Mucosa of rectum (tissue), 2 donors: ENCODE results near the gene PTPRG.

Experiments used
- H3K27ac ChIP-seq, 2 donors: one replicate each; pipeline ENCODE4 v1.7.0; 2013; ENCODE audit warnings: inconsistent platforms in 2 of 2, low read depth in 2 of 2, low read length in 2 of 2
- H3K27me3 ChIP-seq, 2 donors: one replicate each; pipeline ENCODE4 v1.7.0; 2013; ENCODE audit warnings: low read length in 2 of 2; ENCODE audit not compliant: control insufficient read depth in 2 of 2, insufficient read depth in 2 of 2
- H3K36me3 ChIP-seq, 2 donors: one replicate each; pipeline ENCODE4 v1.7.0; 2013; ENCODE audit warnings: low read length in 2 of 2; ENCODE audit not compliant: control insufficient read depth in 2 of 2, insufficient read depth in 2 of 2
- H3K4me1 ChIP-seq, 2 donors: one replicate each; pipeline ENCODE4 v1.7.0; 2013; ENCODE audit warnings: low read length in 2 of 2, mild to moderate bottlenecking in 1 of 2; ENCODE audit not compliant: control insufficient read depth in 2 of 2, insufficient read depth in 2 of 2
- H3K4me3 ChIP-seq, 2 donors: one replicate each; pipeline ENCODE4 v1.7.0; 2013; ENCODE audit warnings: low read length in 2 of 2
- H3K9ac ChIP-seq, 2 donors: one replicate each; pipeline ENCODE4 v1.7.0; 2013; ENCODE audit warnings: low read length in 2 of 2, low read depth in 1 of 2, mild to moderate bottlenecking in 1 of 2
- H3K9me3 ChIP-seq, 2 donors: one replicate each; pipeline ENCODE4 v1.7.0; 2013; ENCODE audit warnings: low read length in 2 of 2; ENCODE audit not compliant: control insufficient read depth in 2 of 2
- donor health status: healthy.
- donor health status: Normal muscosa, but diverticular disease.

Gene PTPRG

DNA sequence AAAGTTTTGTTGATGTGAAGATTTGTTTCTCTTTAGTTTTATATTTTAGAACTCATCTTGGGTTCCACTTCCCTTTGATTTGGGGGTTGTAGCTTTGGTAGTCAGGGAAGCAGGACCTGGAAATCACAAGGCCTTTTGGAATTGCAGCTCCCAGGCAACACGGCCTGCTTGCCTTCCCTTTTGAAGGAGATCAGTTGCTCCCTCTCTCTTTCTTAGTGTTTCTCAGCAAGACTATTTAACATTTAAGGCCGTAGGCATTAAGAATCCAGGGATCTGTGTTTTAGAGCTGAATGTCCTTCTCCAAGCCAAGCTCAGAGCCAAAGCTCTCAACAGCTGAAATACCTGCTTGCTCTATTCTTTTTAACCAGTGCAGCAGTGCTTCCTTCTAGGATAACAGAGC lies 310.3 kb downstream of the PTPRG start:
- no peaks in the 10 kb centered on the region for H3K9me3 ChIP-seq
- H3K27me3 ChIP-seq: no peaks in the 10 kb centered on the region
- H3K4me1 ChIP-seq: no peaks in the 10 kb centered on the region
- H3K9ac ChIP-seq: no peak overlapping the region
- no peaks in the 10 kb centered on the region for H3K36me3 ChIP-seq
- H3K27ac ChIP-seq: no peak overlapping the region
- no peak overlapping the region for H3K4me3 ChIP-seq

DNA sequence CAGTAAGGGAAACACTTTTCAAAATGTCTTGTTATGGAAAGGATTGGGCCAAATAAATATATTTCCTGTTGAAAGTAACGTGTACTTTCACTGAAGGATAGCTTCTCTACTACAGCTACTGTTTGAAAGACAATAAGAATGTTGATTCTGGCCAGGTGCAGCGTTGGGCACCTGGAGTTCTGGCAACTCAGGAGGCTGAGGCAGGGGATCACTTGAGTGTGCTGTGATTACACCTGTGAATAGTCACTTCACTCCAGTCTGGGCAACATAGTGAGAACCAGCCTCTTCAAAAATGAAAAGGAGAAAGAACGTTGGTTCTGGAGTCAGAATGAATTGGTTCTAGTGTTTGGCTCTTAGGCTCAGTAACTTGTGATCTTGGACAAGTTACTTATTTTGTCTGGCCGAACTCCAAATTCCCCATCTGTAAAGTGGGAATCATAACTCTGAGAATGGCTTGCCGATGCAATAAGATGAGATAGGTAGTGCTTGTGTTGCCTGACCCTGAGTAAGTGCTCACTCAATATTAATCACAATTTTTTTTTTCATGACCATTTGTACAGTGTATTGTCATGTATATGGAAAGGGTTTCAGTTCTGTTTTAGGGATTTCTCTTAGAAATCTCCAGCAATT lies 310.8 kb downstream of the PTPRG start:
- Histone ChIP-seq H3K9ac (no peak overlapping the region), H3K36me3 (no peaks in the 10 kb centered on the region), H3K9me3 (no peaks in the 10 kb centered on the region), H3K4me3 (no peak overlapping the region), H3K27me3 (no peaks in the 10 kb centered on the region), H3K4me1 (peaks cover under 1 to 1% of the 10 kb centered on the region in 2 donors), H3K27ac (no peak overlapping the region)

DNA sequence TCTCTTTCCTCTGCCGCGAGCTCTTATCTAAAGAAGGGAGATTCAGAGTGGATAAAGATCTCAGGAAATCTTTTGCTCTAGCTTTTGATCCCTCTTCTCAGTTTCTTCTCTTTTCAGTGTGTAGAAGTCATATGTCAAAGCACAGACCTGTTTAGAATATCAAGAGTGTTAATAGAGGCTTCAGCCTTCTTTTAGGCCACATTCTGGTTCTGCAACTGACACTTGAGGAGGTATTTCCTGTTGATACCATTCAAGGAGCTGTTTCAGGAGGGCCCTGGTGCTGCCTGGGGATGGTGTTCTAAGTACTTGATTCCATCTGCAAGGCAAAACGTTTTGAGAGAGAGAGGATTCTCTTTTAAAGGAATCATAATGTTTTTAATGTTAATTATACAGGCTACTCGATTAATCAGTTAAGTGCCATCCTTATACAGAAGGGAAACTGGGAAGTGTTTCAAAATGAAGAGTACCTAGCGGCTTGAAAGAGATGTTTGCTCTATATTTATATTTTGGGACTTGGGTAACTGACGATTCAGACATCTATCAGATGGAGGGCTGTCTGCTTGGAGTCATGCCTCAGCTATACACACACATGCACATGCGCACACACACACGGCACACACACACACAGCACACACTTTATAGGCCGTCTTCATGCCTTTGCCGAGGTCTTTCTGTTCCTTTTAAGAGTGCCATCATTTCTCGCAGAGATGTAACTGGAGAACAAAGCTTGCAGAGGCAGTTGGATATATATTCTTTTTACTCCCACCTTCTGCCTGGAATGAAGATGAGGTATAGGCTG lies 313.9 kb downstream of the PTPRG start:
- Histone ChIP-seq H3K27ac (no peak overlapping the region), H3K9ac (no peak overlapping the region), H3K4me3 (no peak overlapping the region), H3K9me3 (no peaks in the 10 kb centered on the region), H3K4me1 (peaks cover 4 to 6% of the 10 kb centered on the region in 2 donors), H3K27me3 (no peaks in the 10 kb centered on the region), H3K36me3 (no peaks in the 10 kb centered on the region)

DNA sequence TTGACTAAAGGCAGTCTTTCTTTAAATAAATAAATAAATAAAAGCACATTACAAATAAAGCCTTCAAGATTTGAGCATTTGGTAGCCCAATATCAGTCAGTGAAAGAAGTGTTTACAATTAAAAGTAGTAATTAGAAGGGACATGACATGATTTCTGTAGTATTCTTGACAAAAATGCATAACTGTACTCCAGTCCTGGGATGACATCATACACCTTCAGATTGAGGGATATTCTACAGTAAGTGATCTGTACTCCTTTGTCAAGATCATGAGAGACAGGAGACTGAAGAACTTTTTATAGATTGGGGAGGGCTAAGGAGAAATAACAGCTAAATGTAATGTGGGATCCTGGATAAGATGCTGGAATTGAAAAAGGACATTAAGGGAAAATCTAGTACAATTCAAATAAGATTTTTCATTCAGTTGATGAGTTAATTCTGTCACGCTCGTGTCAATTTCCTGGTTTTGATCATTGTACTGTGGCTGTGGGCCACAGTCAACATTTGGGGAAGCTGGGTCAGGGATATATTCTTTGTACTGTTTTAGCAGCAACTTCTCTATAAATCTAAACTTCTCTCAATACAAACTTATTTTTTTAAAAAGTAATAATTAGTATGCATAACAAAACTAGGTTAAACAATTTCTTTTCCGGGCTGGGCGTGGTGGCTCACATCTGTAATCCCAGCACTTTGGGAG lies 314.8 kb downstream of the PTPRG start:
- Histone ChIP-seq H3K4me1 (peaks cover 4 to 6% of the 10 kb centered on the region in 2 donors), H3K36me3 (no peaks in the 10 kb centered on the region), H3K27ac (no peak overlapping the region), H3K27me3 (no peaks in the 10 kb centered on the region), H3K4me3 (no peak overlapping the region), H3K9me3 (no peaks in the 10 kb centered on the region), H3K9ac (no peak overlapping the region)

DNA sequence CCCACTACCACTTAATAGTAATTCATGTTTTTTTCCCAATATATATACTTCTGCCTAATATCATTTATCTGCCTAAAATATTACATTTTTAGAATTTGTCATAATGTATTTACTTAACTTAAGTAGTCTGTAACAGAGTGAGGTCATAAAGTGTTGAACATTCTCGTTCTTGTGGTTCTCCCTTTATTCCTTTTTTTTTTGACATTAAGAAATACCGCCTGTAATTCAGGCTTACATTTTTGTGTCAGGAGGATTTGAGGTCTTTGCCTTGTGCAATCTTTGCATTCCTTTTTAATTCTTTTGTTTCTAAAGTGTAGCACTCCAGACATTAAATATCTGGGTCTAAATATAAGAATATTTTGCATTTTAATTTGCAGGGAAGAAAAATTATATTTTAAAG lies 315.4 kb downstream of the PTPRG start:
- no peak overlapping the region for H3K4me3 ChIP-seq
- H3K4me1 ChIP-seq: peaks cover 4 to 6% of the 10 kb centered on the region in 2 donors
- no peak overlapping the region for H3K9ac ChIP-seq
- no peaks in the 10 kb centered on the region for H3K27me3 ChIP-seq
- no peaks in the 10 kb centered on the region for H3K9me3 ChIP-seq
- no peaks in the 10 kb centered on the region for H3K36me3 ChIP-seq
- no peak overlapping the region for H3K27ac ChIP-seq

DNA sequence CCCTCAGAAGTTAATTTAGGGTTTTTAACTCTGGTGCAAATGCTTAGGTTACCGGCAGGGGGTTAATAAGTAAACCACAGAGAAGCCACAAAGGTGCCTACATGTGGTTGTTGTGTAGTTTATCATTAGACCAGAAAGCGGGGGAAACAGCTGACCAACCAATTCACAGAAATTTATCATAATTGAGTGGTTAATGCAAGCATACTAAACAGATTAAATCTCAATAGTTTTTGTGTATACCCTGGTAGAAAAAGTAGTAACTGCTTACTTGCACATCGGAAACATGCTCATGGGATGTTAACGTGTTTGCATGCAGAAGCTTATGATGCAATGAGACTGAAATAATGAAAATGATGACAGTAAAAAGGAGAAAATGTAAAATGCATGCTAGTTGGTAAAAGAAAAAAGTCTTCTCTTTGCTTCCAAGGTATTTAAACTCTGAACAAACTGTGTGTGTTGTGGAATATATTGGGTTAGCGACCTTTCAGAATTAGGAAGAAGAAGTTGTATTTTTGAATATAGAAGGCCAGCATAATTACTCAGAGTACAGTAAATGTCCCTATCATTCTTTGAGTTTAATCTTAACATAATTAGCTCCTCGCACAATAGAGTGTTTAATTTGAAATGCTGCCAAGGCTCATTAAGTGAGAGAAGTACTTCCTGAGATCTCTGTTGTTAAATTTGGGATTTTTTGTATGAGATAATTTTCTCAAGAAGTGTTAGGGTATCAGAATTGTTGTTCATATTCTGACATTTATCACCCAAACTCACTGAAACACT lies 316.2 kb downstream of the PTPRG start:
- Histone ChIP-seq H3K4me1 (peaks cover 4 to 6% of the 10 kb centered on the region in 2 donors), H3K9ac (no peak overlapping the region), H3K27ac (no peak overlapping the region), H3K9me3 (no peaks in the 10 kb centered on the region), H3K36me3 (no peaks in the 10 kb centered on the region), H3K27me3 (no peaks in the 10 kb centered on the region), H3K4me3 (no peak overlapping the region)

DNA sequence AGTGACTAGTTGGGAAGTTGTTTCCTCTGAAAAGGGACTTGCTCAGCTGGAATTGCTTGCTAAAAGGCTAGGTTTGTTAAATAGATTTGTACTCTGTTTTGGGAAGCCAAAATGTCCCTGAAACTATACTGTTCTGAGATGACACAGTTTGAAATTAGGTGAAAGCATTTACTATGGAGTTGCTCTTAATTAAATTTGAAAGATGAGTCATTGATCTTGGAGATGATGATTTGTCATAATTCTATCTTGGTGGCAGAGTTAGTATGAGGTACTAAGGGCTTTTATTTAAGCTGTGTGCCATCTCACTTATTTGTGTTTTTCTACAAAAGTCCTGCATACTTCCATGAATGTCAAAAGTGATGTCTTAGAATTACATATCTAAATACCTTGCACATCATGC lies 320.9 kb downstream of the PTPRG start:
- no peak overlapping the region for H3K9ac ChIP-seq
- H3K27me3 ChIP-seq: no peaks in the 10 kb centered on the region
- no peak overlapping the region for H3K27ac ChIP-seq
- peaks cover 3 to 4% of the 10 kb centered on the region in 2 donors for H3K4me1 ChIP-seq
- no peaks in the 10 kb centered on the region for H3K36me3 ChIP-seq
- H3K4me3 ChIP-seq: no peak overlapping the region
- H3K9me3 ChIP-seq: no peaks in the 10 kb centered on the region

DNA sequence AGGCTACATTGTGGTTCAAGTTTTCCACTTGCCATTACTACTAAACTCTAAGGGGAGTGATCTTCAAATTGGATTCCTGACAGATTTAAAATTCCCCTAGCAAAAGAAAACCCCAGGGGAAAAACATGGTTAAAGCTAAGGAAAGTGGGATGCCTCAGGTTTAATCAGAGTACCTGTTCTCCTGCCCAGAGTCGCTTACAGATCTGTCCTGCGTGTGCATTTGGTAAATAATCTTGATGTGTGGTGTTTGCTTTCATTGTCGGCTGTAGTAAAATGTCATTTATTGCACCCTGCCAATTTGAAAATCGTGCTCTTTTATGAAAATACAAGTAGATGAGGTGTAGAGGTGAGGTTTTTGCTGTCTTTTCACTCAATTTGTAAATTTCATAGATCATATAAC lies 323.4 kb downstream of the PTPRG start:
- no peak overlapping the region for H3K27ac ChIP-seq
- no peaks in the 10 kb centered on the region for H3K4me1 ChIP-seq
- H3K4me3 ChIP-seq: no peak overlapping the region
- no peaks in the 10 kb centered on the region for H3K9me3 ChIP-seq
- H3K36me3 ChIP-seq: no peaks in the 10 kb centered on the region
- no peaks in the 10 kb centered on the region for H3K27me3 ChIP-seq
- no peak overlapping the region for H3K9ac ChIP-seq

DNA sequence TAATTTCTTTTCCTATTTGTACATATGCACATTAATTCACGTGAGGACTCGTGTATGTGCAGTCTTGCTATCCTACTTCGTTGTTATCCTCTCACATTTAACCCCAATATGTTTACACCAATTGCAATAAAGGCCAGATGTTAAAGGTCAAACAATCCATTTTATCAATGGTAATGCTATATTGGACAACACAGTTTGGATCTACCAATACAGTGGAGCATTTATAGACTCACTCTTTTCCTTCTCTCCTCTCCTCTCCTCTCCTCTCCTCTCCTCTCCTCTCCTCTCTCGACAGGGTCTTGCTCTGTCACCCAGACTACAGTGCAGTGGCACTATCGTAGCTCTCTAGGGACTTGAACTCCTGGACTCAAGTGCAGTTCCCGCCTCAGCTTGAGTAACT lies 324.0 kb downstream of the PTPRG start:
- H3K4me1 ChIP-seq: no peaks in the 10 kb centered on the region
- H3K27ac ChIP-seq: no peak overlapping the region
- H3K9me3 ChIP-seq: no peaks in the 10 kb centered on the region
- H3K4me3 ChIP-seq: no peak overlapping the region
- H3K27me3 ChIP-seq: no peaks in the 10 kb centered on the region
- no peak overlapping the region for H3K9ac ChIP-seq
- no peaks in the 10 kb centered on the region for H3K36me3 ChIP-seq

DNA sequence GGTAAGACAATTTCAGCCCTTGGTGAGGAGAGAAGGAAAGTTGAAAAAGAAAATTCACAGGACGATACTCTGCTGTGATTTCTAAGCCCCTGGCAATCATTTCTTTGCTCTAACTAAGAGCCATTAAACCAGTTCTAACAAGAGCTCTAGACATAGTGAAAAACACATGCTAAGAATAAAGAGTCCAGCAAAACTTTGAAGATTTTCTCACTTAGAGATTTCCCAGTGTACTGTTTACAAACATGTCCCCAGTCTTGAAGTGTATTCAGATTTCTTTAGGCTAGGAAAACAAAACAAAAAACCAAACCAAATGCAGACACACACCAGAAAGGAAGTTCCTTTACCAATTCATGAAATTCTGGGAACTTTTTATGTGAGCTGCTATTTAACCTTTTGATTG lies 325.8 kb downstream of the PTPRG start:
- H3K9me3 ChIP-seq: no peaks in the 10 kb centered on the region
- H3K4me1 ChIP-seq: no peaks in the 10 kb centered on the region
- no peak overlapping the region for H3K9ac ChIP-seq
- H3K36me3 ChIP-seq: no peaks in the 10 kb centered on the region
- H3K27ac ChIP-seq: no peak overlapping the region
- H3K4me3 ChIP-seq: no peak overlapping the region
- H3K27me3 ChIP-seq: no peaks in the 10 kb centered on the region
